ENCODE results near the gene C6orf132. TPM values are rescaled to one million over a fixed set of nuclear protein-coding genes. Genes with fewer than 3 reads are reported as not detected.

Gene C6orf132
- total and polyA plus RNA-seq, 9 of the 15 experiments (the other 6 are each of a cell fraction or from before 2014, with no cell fraction given): 0.06 to 0.35 (median 0.14) TPM

DNA sequence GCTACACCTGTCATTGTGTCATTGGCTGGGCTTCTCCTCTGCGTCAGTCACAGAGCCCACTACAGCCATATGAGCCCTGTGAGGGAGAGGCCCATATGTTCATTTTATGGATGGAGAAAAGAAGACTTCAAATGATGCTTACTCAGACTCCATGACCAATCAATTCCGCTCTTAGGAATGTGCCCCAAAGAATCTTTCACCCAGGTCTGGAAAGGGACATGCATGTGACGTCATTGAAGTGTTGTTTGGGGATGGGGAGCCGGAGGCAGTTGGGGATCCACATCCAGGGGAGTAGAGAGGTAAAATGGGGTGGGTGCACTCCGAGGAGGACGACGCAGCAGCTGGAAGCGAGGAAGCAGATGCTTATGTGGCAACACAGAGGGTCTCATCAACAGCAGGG, 9.6 kb upstream of the C6orf132 start (continued):
- TF ChIP-seq ELF2 (CRISPR knock-in tag; IDR thresholded peaks at IDR 0.05) (no peak), GATAD2B (IDR thresholded peaks at IDR 0.05; ENCODE audit: borderline replicate concordance) (no peak), KDM1A (IDR thresholded peaks at IDR 0.05) (no peak), POU5F1 (IDR thresholded peaks at IDR 0.05; ENCODE audit: borderline replicate concordance, low read depth, low read length, partially characterized antibody) (no peak), ZNF589 (CRISPR knock-in tag; IDR thresholded peaks at IDR 0.05; ENCODE audit: low read depth) (no peak)
- TF ChIP-seq, protein P1, sequence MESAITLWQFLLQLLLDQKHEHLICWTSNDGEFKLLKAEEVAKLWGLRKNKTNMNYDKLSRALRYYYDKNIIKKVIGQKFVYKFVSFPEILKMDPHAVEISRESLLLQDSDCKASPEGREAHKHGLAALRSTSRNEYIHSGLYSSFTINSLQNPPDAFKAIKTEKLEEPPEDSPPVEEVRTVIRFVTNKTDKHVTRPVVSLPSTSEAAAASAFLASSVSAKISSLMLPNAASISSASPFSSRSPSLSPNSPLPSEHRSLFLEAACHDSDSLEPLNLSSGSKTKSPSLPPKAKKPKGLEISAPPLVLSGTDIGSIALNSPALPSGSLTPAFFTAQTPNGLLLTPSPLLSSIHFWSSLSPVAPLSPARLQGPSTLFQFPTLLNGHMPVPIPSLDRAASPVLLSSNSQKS (CRISPR knock-in tag; IDR thresholded peaks at IDR 0.05): no peak
- TF ChIP-seq, protein P2, sequence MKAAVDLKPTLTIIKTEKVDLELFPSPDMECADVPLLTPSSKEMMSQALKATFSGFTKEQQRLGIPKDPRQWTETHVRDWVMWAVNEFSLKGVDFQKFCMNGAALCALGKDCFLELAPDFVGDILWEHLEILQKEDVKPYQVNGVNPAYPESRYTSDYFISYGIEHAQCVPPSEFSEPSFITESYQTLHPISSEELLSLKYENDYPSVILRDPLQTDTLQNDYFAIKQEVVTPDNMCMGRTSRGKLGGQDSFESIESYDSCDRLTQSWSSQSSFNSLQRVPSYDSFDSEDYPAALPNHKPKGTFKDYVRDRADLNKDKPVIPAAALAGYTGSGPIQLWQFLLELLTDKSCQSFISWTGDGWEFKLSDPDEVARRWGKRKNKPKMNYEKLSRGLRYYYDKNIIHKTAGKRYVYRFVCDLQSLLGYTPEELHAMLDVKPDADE (conservative IDR thresholded peaks at IDR 0.05; ENCODE audit: control insufficient read depth, low read depth, low read length): no peak
- TF ChIP-seq, protein P3, sequence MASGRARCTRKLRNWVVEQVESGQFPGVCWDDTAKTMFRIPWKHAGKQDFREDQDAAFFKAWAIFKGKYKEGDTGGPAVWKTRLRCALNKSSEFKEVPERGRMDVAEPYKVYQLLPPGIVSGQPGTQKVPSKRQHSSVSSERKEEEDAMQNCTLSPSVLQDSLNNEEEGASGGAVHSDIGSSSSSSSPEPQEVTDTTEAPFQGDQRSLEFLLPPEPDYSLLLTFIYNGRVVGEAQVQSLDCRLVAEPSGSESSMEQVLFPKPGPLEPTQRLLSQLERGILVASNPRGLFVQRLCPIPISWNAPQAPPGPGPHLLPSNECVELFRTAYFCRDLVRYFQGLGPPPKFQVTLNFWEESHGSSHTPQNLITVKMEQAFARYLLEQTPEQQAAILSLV (tag; IDR thresholded peaks at IDR 0.05): no peak
- TF ChIP-seq, protein P4, sequence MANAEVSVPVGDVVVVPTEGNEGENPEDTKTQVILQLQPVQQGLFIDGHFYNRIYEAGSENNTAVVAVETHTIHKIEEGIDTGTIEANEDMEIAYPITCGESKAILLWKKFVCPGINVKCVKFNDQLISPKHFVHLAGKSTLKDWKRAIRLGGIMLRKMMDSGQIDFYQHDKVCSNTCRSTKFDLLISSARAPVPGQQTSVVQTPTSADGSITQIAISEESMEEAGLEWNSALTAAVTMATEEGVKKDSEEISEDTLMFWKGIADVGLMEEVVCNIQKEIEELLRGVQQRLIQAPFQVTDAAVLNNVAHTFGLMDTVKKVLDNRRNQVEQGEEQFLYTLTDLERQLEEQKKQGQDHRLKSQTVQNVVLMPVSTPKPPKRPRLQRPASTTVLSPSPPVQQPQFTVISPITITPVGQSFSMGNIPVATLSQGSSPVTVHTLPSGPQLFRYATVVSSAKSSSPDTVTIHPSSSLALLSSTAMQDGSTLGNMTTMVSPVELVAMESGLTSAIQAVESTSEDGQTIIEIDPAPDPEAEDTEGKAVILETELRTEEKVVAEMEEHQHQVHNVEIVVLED (CRISPR knock-in tag; IDR thresholded peaks at IDR 0.05): no peak

Data from K562 (cell line).